Measurements from ENCODE around the gene HPSE2.

DNA sequence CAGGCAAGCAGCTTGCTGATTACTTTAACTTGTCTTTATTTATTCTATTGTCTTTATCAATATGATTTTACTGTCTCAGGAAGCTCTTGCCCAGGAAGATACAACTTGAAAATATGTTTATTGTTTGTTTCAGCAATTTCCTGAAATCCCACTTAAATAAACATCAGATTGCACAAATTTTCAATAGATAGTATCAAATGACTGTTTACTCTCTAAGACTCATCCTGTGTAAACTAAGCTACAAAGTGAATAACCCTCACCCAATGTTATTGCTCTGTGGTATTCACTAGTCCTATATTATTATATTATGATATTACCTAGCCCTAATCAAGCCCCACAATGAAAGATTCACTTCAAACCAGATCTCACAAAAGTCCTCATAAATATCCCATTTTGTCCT, 658.5 kb downstream of the HPSE2 start:
- TF ChIP-seq POLR2AphosphoS5 (IDR thresholded peaks at IDR 0.05; ENCODE audit: low read depth, low read length) (no peak), HDAC6 (IDR thresholded peaks at IDR 0.05; ENCODE audit: low read depth, low read length) (no peak), RAD21 (IDR thresholded peaks at IDR 0.05 in 1 of 2, conservative IDR thresholded peaks at IDR 0.05 in 1 of 2; ENCODE audit: low read depth in 2 of 2, low read length in 2 of 2) (no peak), YY1 (IDR thresholded peaks at IDR 0.05; ENCODE audit: low read depth, low read length) (no peak), JUN (IDR thresholded peaks at IDR 0.05; ENCODE audit: low read depth, low read length) (no peak), TEAD4 (IDR thresholded peaks at IDR 0.05; ENCODE audit: low read depth, low read length) (no peak), EP300 (IDR thresholded peaks at IDR 0.05; ENCODE audit: borderline replicate concordance in 1 of 2, low read depth in 2 of 2, low read length in 2 of 2) (no peak)
- TF ChIP-seq, protein P1, sequence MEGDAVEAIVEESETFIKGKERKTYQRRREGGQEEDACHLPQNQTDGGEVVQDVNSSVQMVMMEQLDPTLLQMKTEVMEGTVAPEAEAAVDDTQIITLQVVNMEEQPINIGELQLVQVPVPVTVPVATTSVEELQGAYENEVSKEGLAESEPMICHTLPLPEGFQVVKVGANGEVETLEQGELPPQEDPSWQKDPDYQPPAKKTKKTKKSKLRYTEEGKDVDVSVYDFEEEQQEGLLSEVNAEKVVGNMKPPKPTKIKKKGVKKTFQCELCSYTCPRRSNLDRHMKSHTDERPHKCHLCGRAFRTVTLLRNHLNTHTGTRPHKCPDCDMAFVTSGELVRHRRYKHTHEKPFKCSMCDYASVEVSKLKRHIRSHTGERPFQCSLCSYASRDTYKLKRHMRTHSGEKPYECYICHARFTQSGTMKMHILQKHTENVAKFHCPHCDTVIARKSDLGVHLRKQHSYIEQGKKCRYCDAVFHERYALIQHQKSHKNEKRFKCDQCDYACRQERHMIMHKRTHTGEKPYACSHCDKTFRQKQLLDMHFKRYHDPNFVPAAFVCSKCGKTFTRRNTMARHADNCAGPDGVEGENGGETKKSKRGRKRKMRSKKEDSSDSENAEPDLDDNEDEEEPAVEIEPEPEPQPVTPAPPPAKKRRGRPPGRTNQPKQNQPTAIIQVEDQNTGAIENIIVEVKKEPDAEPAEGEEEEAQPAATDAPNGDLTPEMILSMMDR (IDR thresholded peaks at IDR 0.05; ENCODE audit: control extremely low read depth in 1 of 3, insufficient read depth in 1 of 3, low read depth in 1 of 3, low read length in 3 of 3) = no peak

Measured in H1 (cell line).